Measurements from ENCODE around the gene PACSIN1.

- TF ChIP-seq CTCF (IDR thresholded peaks at IDR 0.05) (no peak), POLR2A (IDR thresholded peaks at IDR 0.05) (no peak), EP300 (IDR thresholded peaks at IDR 0.05) (no peak)
These were observed 54.2 kb downstream of the PACSIN1 start for GRCh38 chr6:34519971-34520644.
